Gastrocnemius medialis (tissue), 4 donors: Measurements from ENCODE around the gene SLC5A8.
"Not testable (repeated sequence)": the region's sequence is repeated elsewhere in the genome, so short reads cannot be mapped to it uniquely, and the experiment has no call there.

ENCODE experiments used
- CTCF ChIP-seq, 5 experiments: fragments of 450-650 bp in 3 of 5; fragments of 200-600 bp in 2 of 5; sonication (generic) in 2 of 5; IDR thresholded peaks in 4 of 5; conservative IDR thresholded peaks in 1 of 5; 1 replicate in 4 of 5; 2 replicates in 1 of 5; pipeline ENCODE4 v1.5.1; 2016 to 2019; ENCODE audit warnings: antibody characterized with exemption in 5 of 5, mild to moderate bottlenecking in 3 of 5, moderate library complexity in 3 of 5
- POLR2A ChIP-seq, 2 donors: fragments of 450-650 bp; IDR thresholded peaks; one replicate each; pipeline ENCODE4 v1.6.1; 2017; ENCODE audit warnings: antibody characterized with exemption in 2 of 2, mild to moderate bottlenecking in 2 of 2, moderate library complexity in 2 of 2

- not testable (repeated sequence) for TF ChIP-seq CTCF (IDR thresholded peaks at IDR 0.05 in 4 of 5, conservative IDR thresholded peaks at IDR 0.05 in 1 of 5); POLR2A (IDR thresholded peaks at IDR 0.05)
These were observed 64.1 kb downstream of the SLC5A8 start for GRCh38 chr12:101145777-101146431.
